ENCODE measurements around the gene PLEK2. TPM values are rescaled to one million over a fixed set of nuclear protein-coding genes. Genes with fewer than 3 reads are reported as not detected.

PLEK2 gene
- total and polyA plus RNA-seq, 2 of the 13 experiments (the other 11 are each of a cell fraction or from before 2014, with no cell fraction given): 0.26 to 1.5 TPM

- FAIRE-seq: no peak
Observed at GRCh38 chr14:67385618-67386017, 26.3 kb downstream of the PLEK2 start.

More at GRCh38 chr14:67385618-67386017, 26.3 kb downstream of the PLEK2 start:
- in situ Hi-C loops (cut with HindIII; ENCODE audit: extremely low pct_ligation_motif_present, low pct_unique_long_range_greater_than_20kb) (no loop called here), intact Hi-C loops (cut with micrococcal nuclease; ENCODE audit: unreplicated experiment) (no loop called here)
- BruUV-seq (replicated peaks): no TSS peak
- H3K9me3 ChIP-seq (ENCODE audit: low read length): no peaks in the 10 kb centered on the region
- no peaks in the 10 kb centered on the region for H3K27me3 ChIP-seq (ENCODE audit: control insufficient read depth in 1 of 2, insufficient read depth in 2 of 2, low read length in 2 of 2)
- TF ChIP-seq SMARCE1 (IDR thresholded peaks at IDR 0.05; ENCODE audit: borderline replicate concordance) (no peak), ZSCAN29 (CRISPR knock-in tag; conservative IDR thresholded peaks at IDR 0.05) (no peak), ZNF577 (CRISPR knock-in tag; IDR thresholded peaks at IDR 0.05; ENCODE audit: borderline replicate concordance, low read depth) (no peak), ZNF318 (CRISPR knock-in tag; IDR thresholded peaks at IDR 0.05) (no peak), TBX3 (IDR thresholded peaks at IDR 0.05; ENCODE audit: borderline replicate concordance) (no peak), THAP11 (CRISPR knock-in tag; IDR thresholded peaks at IDR 0.05) (no peak), DRAP1 (CRISPR knock-in tag; IDR thresholded peaks at IDR 0.05) (no peak), RBM22 (optimal IDR thresholded peaks at IDR 0.05; ENCODE audit: low read length) (no peak)
- H3K27ac ChIP-seq (ENCODE audit: extremely low read length, insufficient read depth, low read length): no peak overlapping the region
- DNase-seq (ENCODE audit: low spot score) (no peak), ATAC-seq (no peak)
- no peak overlapping the region for H3K4me3 ChIP-seq (replicated peaks in 1 of 3; ENCODE audit: insufficient read depth in 1 of 3, low read depth in 2 of 3, low read length in 3 of 3)
- H4K20me1 ChIP-seq (ENCODE audit: insufficient read depth, low read length): no peaks in the 10 kb centered on the region
- no peak overlapping the region for H2AFZ ChIP-seq (ENCODE audit: low read length)
- ChIA-PET CTCF (ENCODE audit: low intra/inter-chr PET ratio, low total read pairs) (no interaction called here), POLR2A (no interaction called here)
- WGBS (ENCODE audit: low lambda C conversion rate): 95% methylated on average over 2 of the region's 2 CpGs
- no peaks in the 10 kb centered on the region for H3K79me2 ChIP-seq (ENCODE audit: insufficient read depth, low read length)
- H3K9ac ChIP-seq (ENCODE audit: insufficient read depth, low read depth, low read length): no peak overlapping the region
- H3K36me3 ChIP-seq (replicated peaks in 1 of 2; ENCODE audit: control insufficient read depth in 1 of 2, insufficient read depth in 2 of 2, low read length in 2 of 2): peaks cover 15 to 46% of the 10 kb centered on the region in 2 experiments
- H3K4me2 ChIP-seq (ENCODE audit: low read depth, low read length): no peak overlapping the region
- peaks cover 11% of the 10 kb centered on the region for H3K4me1 ChIP-seq (ENCODE audit: insufficient read depth, low read length)
